GM18502 (cell line): ENCODE results near the gene SMARCA4.
"Not testable (repeated sequence)": the region's sequence is repeated elsewhere in the genome, so short reads cannot be mapped to it uniquely, and the experiment has no call there.

ENCODE experiments used
- ATAC-seq: cut with Tn5 transposase; IDR thresholded peaks from one replicate; pipeline ENCODE4 v1.9.1; 2021; ENCODE audit warnings: mild to moderate bottlenecking; ENCODE audit not compliant: unreplicated experiment, poor library complexity

Gene SMARCA4

GRCh38 chr19:10975374-10976130, 14.7 kb downstream of the SMARCA4 start:
- no peak for ATAC-seq

- no peak for ATAC-seq
Measured at GRCh38 chr19:10976131-10976892, 15.5 kb downstream of the SMARCA4 start.

- ATAC-seq = no peak
Measured at GRCh38 chr19:10977742-10978092, 16.9 kb downstream of the SMARCA4 start.

- ATAC-seq = no peak
Measured at GRCh38 chr19:10979951-10980381, 19.1 kb downstream of the SMARCA4 start.

- ATAC-seq = no peak
Measured at GRCh38 chr19:10981252-10981895, 20.5 kb downstream of the SMARCA4 start.

- no peak for ATAC-seq
Measured at GRCh38 chr19:10983026-10983425, 22.2 kb downstream of the SMARCA4 start.

GRCh38 chr19:10984166-10984735, 23.4 kb downstream of the SMARCA4 start:
- ATAC-seq = no peak

- ATAC-seq = no peak
Measured at GRCh38 chr19:10985502-10985901, 24.7 kb downstream of the SMARCA4 start.

- no peak for ATAC-seq
Measured at GRCh38 chr19:10986301-10987127, 25.7 kb downstream of the SMARCA4 start.

GRCh38 chr19:10987571-10988297, 26.9 kb downstream of the SMARCA4 start:
- ATAC-seq = no peak

- no peak for ATAC-seq
Measured at GRCh38 chr19:10988380-10988779, 27.6 kb downstream of the SMARCA4 start.

GRCh38 chr19:10988921-10989320, 28.1 kb downstream of the SMARCA4 start:
- ATAC-seq = no peak

- no peak for ATAC-seq
Measured at GRCh38 chr19:10991076-10991475, 30.2 kb downstream of the SMARCA4 start.

GRCh38 chr19:10991521-10992081, 30.8 kb downstream of the SMARCA4 start:
- no peak for ATAC-seq

- ATAC-seq = not testable (repeated sequence)
Measured at GRCh38 chr19:10992174-10992573, 31.3 kb downstream of the SMARCA4 start.

GRCh38 chr19:10995926-10996600, 35.2 kb downstream of the SMARCA4 start:
- ATAC-seq = no peak

GRCh38 chr19:10998045-10998533, 37.3 kb downstream of the SMARCA4 start:
- ATAC-seq = no peak

GRCh38 chr19:10998666-10999065, 37.8 kb downstream of the SMARCA4 start:
- ATAC-seq = no peak
